HG02571 (cell line): ENCODE measurements around the gene CCDC200.
A peak's percentile ranks its signal among the peaks of the same experiment; 100 is the strongest.
"Not testable (repeated sequence)": the region's sequence is repeated elsewhere in the genome, so short reads cannot be mapped to it uniquely, and the experiment has no call there.

Source experiments
- ATAC-seq: cut with Tn5 transposase; IDR thresholded peaks from one replicate; pipeline ENCODE4 v1.9.1; 2021; ENCODE audit warnings: mild to moderate bottlenecking, moderate library complexity; ENCODE audit not compliant: unreplicated experiment

The CCDC200 gene

GRCh38 chr17:43216762-43217613, 11.4 kb downstream of the CCDC200 start:
- ATAC-seq, result no peak

GRCh38 chr17:43216369-43216761, 12.1 kb downstream of the CCDC200 start:
- ATAC-seq, result no peak

- no peak for ATAC-seq
These were observed 13.1 kb downstream of the CCDC200 start for GRCh38 chr17:43215341-43215740.

- no peak for ATAC-seq
These were observed 14.9 kb downstream of the CCDC200 start for GRCh38 chr17:43213545-43213944.

GRCh38 chr17:43212641-43213490, 15.6 kb downstream of the CCDC200 start:
- ATAC-seq, result no peak

GRCh38 chr17:43211480-43212402, 16.7 kb downstream of the CCDC200 start, which contains the start of gene TMEM106A:
TSS of gene TMEM106A (plus strand) at chr17:43211875. CDS start at chr17:43213042, 1,167 bp downstream.
- peak; percentile 69 for ATAC-seq

- no peak for ATAC-seq
These were observed 17.3 kb downstream of the CCDC200 start for GRCh38 chr17:43211123-43211479.

GRCh38 chr17:43210576-43210975, 17.8 kb downstream of the CCDC200 start:
- ATAC-seq, result no peak

- ATAC-seq, result not testable (repeated sequence)
These were observed 25.4 kb downstream of the CCDC200 start for GRCh38 chr17:43203013-43203412.

- no peak for ATAC-seq
These were observed 28.3 kb downstream of the CCDC200 start for GRCh38 chr17:43200127-43200526.

- no peak for ATAC-seq
These were observed 28.8 kb downstream of the CCDC200 start for GRCh38 chr17:43199633-43200032.

- no peak for ATAC-seq
These were observed 35.2 kb downstream of the CCDC200 start for GRCh38 chr17:43193251-43193650.

GRCh38 chr17:43186656-43187055, 41.8 kb downstream of the CCDC200 start:
- ATAC-seq, result not testable (repeated sequence)

GRCh38 chr17:43183921-43184320, 44.5 kb downstream of the CCDC200 start:
- no peak for ATAC-seq

GRCh38 chr17:43176119-43176570, 52.3 kb downstream of the CCDC200 start:
- no peak for ATAC-seq

- ATAC-seq, result no peak
These were observed 53.0 kb downstream of the CCDC200 start for GRCh38 chr17:43175213-43176118.

GRCh38 chr17:43171586-43172487, 56.6 kb downstream of the CCDC200 start:
- ATAC-seq, result no peak
